DOHH2 (cell line): ENCODE results near the gene P4HB.

Source experiments
- CTCF ChIP-seq: fragments of 200-600 bp; sonication (generic); IDR thresholded peaks from one replicate; pipeline ENCODE4 v1.5.1; 2014; ENCODE audit warnings: antibody characterized with exemption, mild to moderate bottlenecking, low read depth, low read length; ENCODE audit not compliant: poor library complexity, severe bottlenecking
- EZH2phosphoT487 ChIP-seq: fragments of 200-600 bp; sonication (generic); IDR thresholded peaks from 2 replicates; pipeline ENCODE4 v1.6.1; 2017; ENCODE audit warnings: borderline replicate concordance, mild to moderate bottlenecking, antibody characterized with exemption, low read length, moderate library complexity, mixed read lengths

GRCh38 chr17:81903896-81904599 is 43.7 kb upstream of the P4HB start:
- TF ChIP-seq CTCF = no peak
- TF ChIP-seq EZH2phosphoT487 = no peak
